Mucosa of descending colon (tissue), 3 donors: ENCODE results near the gene ORM2. TPM values are rescaled to one million over a fixed set of nuclear protein-coding genes. Genes with fewer than 3 reads are reported as not detected.

Source experiments
- ATAC-seq: fragments of 200-7000 bp; cut with Tn5 transposase; one replicate; pipeline ENCODE4 v1.9.1; 2020; ENCODE audit warnings: mild to moderate bottlenecking, moderate library complexity
- DNase-seq, 3 donors: peaks; one replicate each; pipeline ENCODE4 v3.0.0-alpha.2; 2020
- H3K36me3 ChIP-seq: fragments of 200-600 bp; one replicate; pipeline ENCODE4 v1.8.0; 2021; ENCODE audit warnings: low read depth, mild to moderate bottlenecking
- H3K4me1 ChIP-seq: fragments of 200-600 bp; one replicate; pipeline ENCODE4 v1.8.0; 2021; ENCODE audit warnings: low read depth, mild to moderate bottlenecking
- H3K4me3 ChIP-seq: fragments of 200-600 bp; one replicate; pipeline ENCODE4 v1.8.0; 2021; ENCODE audit warnings: mild to moderate bottlenecking
- H3K9me3 ChIP-seq: fragments of 200-600 bp; one replicate; pipeline ENCODE4 v1.8.0; 2021; ENCODE audit warnings: mild to moderate bottlenecking
- intact Hi-C, 2 donors: fragments of 100-400 bp; cut with DNase I in 1 of 2; cut with micrococcal nuclease in 1 of 2; formaldehyde crosslinking; loops; one replicate each; pipeline versions ENCODE4 v1.11.0 to v1.11.1; 2022; cut with DNase I, micrococcal nuclease
- total RNA-seq, 3 donors: library from RNA; stranded (reverse); fragmentation: NEBNext Ultra II Directional in 2 of 3; extraction: Animal tissue kit (Norgen Biotek cat#: 25700) in 2 of 3; gene quantifications; one replicate each; pipeline versions ENCODE4 v1.2.1 to v1.2.4, GENCODE V29; 2021 to 2023
- TF ChIP-seq, protein P1 (sequence below): fragments of 200-600 bp; IDR thresholded peaks from one replicate; pipeline ENCODE4 v1.8.0; 2022; ENCODE audit warnings: antibody characterized with exemption, mild to moderate bottlenecking
- donor health status: DM: no; HTN: no; CAD: no; lungs with moderate emphysema.
- donor health status: DM: no; HTN: no; CAD: no.
- donor health status: DM: no; HTN: yes; CAD: no.

The ORM2 gene
- total RNA-seq, 3 donors from 2014 or later, result 1.0 TPM; not detected in 2

DNA sequence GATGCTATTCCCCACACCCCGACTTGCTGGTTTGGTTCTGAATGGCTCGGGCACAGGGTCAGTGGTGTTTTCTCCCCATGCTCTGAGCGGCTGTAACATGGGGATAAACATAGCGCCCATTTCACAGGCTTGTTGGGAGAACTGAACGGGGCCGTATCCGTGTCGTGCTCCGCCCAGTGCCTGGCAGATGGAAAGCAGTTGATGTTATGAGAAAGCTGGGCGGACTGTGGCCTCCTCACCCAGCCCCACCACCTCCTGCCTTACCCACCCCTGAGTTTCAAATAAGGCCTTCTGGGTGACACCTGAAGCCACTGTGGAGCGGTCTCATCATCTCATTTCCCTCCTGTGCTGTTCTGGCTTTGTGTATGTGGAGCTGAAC, 14.5 kb downstream of the ORM2 start:
- Histone ChIP-seq H3K9me3 (no peaks in the 10 kb centered on the region), H3K36me3 (peaks cover 11% of the 10 kb centered on the region), H3K4me1 (peaks cover 2% of the 10 kb centered on the region), H3K4me3 (no peak overlapping the region)
- DNase-seq (no peak), ATAC-seq (no peak)
- TF ChIP-seq, protein P1, sequence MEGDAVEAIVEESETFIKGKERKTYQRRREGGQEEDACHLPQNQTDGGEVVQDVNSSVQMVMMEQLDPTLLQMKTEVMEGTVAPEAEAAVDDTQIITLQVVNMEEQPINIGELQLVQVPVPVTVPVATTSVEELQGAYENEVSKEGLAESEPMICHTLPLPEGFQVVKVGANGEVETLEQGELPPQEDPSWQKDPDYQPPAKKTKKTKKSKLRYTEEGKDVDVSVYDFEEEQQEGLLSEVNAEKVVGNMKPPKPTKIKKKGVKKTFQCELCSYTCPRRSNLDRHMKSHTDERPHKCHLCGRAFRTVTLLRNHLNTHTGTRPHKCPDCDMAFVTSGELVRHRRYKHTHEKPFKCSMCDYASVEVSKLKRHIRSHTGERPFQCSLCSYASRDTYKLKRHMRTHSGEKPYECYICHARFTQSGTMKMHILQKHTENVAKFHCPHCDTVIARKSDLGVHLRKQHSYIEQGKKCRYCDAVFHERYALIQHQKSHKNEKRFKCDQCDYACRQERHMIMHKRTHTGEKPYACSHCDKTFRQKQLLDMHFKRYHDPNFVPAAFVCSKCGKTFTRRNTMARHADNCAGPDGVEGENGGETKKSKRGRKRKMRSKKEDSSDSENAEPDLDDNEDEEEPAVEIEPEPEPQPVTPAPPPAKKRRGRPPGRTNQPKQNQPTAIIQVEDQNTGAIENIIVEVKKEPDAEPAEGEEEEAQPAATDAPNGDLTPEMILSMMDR, result no peak
- intact Hi-C loops, result no loop called here

DNA sequence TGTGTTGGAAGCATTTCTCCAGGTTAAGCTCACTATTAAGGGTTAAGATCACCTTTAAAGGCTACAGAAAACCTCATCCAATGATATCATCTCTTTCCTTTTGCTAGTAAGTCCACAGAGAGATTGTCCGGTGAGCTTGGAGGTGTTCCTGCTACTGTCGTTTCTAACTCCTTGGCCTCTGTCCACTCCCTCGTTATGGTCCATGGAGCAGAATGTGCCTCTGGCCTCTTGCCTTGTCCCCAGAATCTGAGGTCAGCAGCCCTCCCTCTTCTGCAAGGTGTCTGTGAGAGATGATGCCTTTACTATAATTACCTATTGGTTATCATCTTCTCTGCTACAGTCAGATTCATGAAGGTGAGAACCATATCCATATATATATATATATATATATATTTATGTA, 15.0 kb downstream of the ORM2 start:
- peaks cover 4% of the 10 kb centered on the region for H3K4me1 ChIP-seq
- DNase-seq (no peak), ATAC-seq (no peak)
- intact Hi-C loops, result no loop called here
- H3K4me3 ChIP-seq, result no peak overlapping the region
- peaks cover 9% of the 10 kb centered on the region for H3K36me3 ChIP-seq
- TF ChIP-seq, protein P1, result no peak
- H3K9me3 ChIP-seq, result no peaks in the 10 kb centered on the region

DNA sequence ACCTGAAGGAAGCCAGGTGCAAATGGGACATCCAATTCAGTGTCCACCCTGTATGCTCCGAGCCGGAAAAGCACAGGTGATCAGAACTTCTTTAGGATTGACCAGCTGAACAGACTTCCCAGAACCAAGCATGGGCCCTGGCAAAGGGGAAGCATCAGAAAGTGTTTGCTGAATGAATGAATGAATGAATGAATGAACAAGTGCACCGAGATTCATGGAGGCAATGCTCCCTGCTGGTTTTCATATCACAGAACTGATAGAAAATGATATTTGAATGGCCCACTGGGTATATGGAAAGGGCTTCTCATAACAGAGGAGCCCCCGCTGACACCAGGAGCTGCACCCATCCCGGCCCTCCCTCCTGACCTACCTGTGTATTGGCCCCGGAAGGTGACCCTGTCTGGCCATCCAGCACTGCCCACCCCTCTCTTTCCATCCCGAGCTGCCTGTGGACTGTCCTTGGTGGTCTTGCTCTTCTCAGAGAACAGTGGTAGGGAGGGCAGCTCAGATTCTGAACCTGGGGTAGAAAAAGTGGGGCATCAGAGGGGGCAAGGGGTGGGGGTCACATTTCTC, 15.9 kb downstream of the ORM2 start:
- intact Hi-C loops, result no loop called here

DNA sequence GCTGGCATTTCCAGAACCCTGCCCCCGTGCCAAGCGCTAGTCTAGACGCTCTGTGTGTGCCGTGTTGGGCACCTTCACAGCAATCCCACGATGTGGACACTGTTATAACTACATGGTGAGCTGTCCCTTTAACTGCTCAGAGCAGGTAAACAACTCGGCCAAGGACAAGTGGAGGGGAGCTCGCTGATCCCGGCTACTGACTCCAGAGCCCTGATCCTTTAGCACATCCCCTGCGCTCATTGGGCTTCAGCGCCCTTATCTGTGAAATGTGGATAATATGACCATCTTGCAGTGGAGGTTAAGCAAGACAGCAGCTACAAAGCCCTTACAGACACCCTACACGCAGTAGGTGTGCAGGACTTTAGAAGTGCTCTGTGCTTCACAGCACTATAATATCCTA, 16.5 kb downstream of the ORM2 start:
- no peak overlapping the region for H3K4me3 ChIP-seq
- H3K4me1 ChIP-seq, result peaks cover 7% of the 10 kb centered on the region
- peaks cover 8% of the 10 kb centered on the region for H3K36me3 ChIP-seq
- TF ChIP-seq, protein P1, result no peak
- ATAC-seq (no peak), DNase-seq (no peak)
- H3K9me3 ChIP-seq, result no peaks in the 10 kb centered on the region
- intact Hi-C loops, result no loop called here

More for the DNA sequence above, 15.9 kb downstream of the ORM2 start:
- Histone ChIP-seq H3K36me3 (peaks cover 8% of the 10 kb centered on the region), H3K9me3 (no peaks in the 10 kb centered on the region), H3K4me1 (peaks cover 7% of the 10 kb centered on the region), H3K4me3 (no peak overlapping the region)
- no peak for DNase-seq
- no peak for ATAC-seq
- TF ChIP-seq, protein P1, result no peak

DNA sequence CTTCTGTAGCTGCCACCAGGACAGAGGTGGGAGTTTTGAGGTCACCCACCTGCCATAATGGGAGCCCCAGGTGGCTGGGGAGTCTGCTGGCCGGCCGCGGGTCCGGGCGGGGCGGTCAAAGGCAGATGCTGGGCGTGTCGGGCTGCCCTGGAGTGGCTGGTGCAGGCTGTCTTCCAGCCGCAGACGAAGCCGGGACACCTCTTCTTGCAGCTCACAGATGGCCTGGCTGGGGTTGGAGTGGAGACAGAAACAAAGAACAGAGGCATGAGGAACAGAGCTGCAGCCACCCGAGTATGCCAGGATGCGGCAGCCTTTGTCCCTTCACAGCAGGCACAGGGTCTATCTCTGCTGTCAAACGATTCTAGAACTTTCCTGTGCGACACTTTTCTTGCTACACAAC, 18.0 kb downstream of the ORM2 start:
- Histone ChIP-seq H3K4me1 (peaks cover 7% of the 10 kb centered on the region), H3K9me3 (no peaks in the 10 kb centered on the region), H3K4me3 (no peak overlapping the region), H3K36me3 (peaks cover 8% of the 10 kb centered on the region)
- ATAC-seq (no peak), DNase-seq (no peak)
- TF ChIP-seq, protein P1, result no peak
- intact Hi-C loops, result no loop called here
